Osteoblast (primary cell): ENCODE data around the gene C1QA. TPM values are rescaled to one million over a fixed set of nuclear protein-coding genes. Genes with fewer than 3 reads are reported as not detected.

ENCODE experiments used
- DNase-seq: peaks from one replicate; pipeline ENCODE4 v3.0.0; 2011; ENCODE audit warnings: low spot score, mixed read lengths; ENCODE audit not compliant: insufficient read length; ENCODE audit errors: missing footprints
- H2AFZ ChIP-seq: 2 replicates; pipeline ENCODE4 v1.6.0; 2011; ENCODE audit warnings: mild to moderate bottlenecking, low read length
- H3K27ac ChIP-seq: 2 replicates; pipeline ENCODE4 v1.5.1; 2011; ENCODE audit warnings: mild to moderate bottlenecking, low read depth, low read length, moderate library complexity
- H3K27me3 ChIP-seq: 2 replicates; pipeline ENCODE4 v1.6.0; 2012; ENCODE audit warnings: mild to moderate bottlenecking, control low read depth, inconsistent platforms, low read length, moderate library complexity; ENCODE audit not compliant: insufficient read depth
- H3K36me3 ChIP-seq: 2 replicates; pipeline ENCODE4 v1.5.1; 2011; ENCODE audit warnings: mild to moderate bottlenecking, low read length, control low read depth, moderate library complexity; ENCODE audit not compliant: insufficient read depth
- H3K4me1 ChIP-seq: 2 replicates; pipeline ENCODE4 v1.5.1; 2011; ENCODE audit warnings: mild to moderate bottlenecking, low read length, control low read depth, moderate library complexity; ENCODE audit not compliant: insufficient read depth
- H3K4me2 ChIP-seq: 2 replicates; pipeline ENCODE4 v1.6.0; 2011; ENCODE audit warnings: mild to moderate bottlenecking, low read length; ENCODE audit not compliant: insufficient read depth
- H3K4me3 ChIP-seq: fragments of 200-600 bp; sonication (generic); 3 replicates; pipeline ENCODE4 v1.5.1; 2012; ENCODE audit warnings: mild to moderate bottlenecking, low read length, inconsistent platforms; ENCODE audit not compliant: insufficient read depth
- H3K79me2 ChIP-seq: 2 replicates; pipeline ENCODE4 v1.6.0; 2012; ENCODE audit warnings: mild to moderate bottlenecking, low read length, control low read depth, inconsistent platforms; ENCODE audit not compliant: insufficient read depth
- H3K9me3 ChIP-seq: 2 replicates; pipeline ENCODE4 v1.5.1; 2011; ENCODE audit warnings: low read depth, low read length, control low read depth
- H4K20me1 ChIP-seq: 2 replicates; pipeline ENCODE4 v1.6.0; 2012; ENCODE audit warnings: mild to moderate bottlenecking, low read length, control low read depth; ENCODE audit not compliant: insufficient read depth
- CTCF ChIP-seq: IDR thresholded peaks from 2 replicates; pipeline ENCODE4 v1.5.1; 2011; ENCODE audit warnings: mild to moderate bottlenecking, low read depth, low read length, moderate library complexity; ENCODE audit errors: extremely low read depth
- total RNA-seq: library from RNA; depleted of rRNA; stranded (reverse); fragments of >200 nt; gene quantifications from 2 replicates; pipeline ENCODE4 v1.2.3, GENCODE V29; 2012

C1QA gene
- total RNA-seq, 1 donor = 1.1 TPM

DNA sequence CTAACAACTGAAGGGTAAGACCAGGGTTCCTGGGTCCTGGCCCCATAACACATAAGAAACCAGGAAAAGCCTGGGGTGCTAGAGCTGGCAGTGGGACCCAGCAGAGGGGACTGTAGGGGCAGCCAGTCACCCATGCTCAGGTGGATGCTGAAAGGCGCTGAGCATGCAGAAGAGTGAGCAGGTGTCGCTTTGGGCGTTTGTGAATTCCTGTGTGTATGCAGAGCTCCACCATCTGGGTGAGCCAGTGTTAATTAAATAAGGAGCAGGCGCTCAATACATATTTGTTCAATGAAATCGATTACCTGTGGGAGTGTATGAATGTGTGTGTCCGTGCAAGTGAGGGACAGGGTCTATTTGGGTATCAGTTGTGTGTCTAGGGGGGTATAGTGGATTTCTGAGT is 499 bp downstream of the C1QA start:
- no peak overlapping the region for H3K4me3 ChIP-seq

DNA sequence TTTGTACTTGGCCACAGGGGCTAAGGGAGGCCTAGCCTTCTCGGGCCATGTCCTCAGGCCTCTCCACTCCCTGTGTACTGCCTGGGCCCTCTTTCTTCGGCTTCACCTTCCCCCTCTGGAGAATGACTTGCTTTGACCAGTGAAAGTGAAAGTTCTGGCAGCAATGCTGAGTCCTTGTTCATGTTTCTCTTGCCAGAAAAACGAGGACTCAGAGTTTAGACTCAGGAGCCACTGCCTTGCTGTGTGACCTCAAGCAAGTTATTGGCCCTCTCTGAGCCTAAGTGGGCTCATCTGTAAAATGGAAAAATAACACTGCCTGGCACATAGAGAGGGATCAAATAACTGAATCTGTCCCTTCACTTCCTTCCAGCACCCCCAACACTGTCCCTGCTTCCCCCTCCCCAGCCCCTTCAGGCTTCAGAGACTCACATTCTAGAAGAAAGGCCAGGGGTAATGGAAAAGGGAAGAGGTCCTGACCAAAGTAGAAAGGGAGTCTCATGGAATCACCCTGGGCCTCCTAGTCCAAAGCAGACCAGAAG is 1.5 kb downstream of the C1QA start:
- Histone ChIP-seq H3K4me1 (no peaks in the 10 kb centered on the region), H4K20me1 (peaks cover 2% of the 10 kb centered on the region), H3K27me3 (peaks cover 13% of the 10 kb centered on the region), H3K4me3 (no peak overlapping the region), H3K9me3 (no peaks in the 10 kb centered on the region), H3K36me3 (no peaks in the 10 kb centered on the region), H3K27ac (no peak overlapping the region), H2AFZ (no peak overlapping the region), H3K4me2 (no peak overlapping the region), H3K79me2 (no peaks in the 10 kb centered on the region)
- no peak for TF ChIP-seq CTCF
- peak; percentile 63 for DNase-seq

More for the DNA sequence above, 499 bp downstream of the C1QA start:
- no peak overlapping the region for H3K27ac ChIP-seq
- H4K20me1 ChIP-seq = peaks cover 2% of the 10 kb centered on the region
- H3K9me3 ChIP-seq = no peaks in the 10 kb centered on the region
- no peaks in the 10 kb centered on the region for H3K79me2 ChIP-seq
- peak; percentile 37 for DNase-seq
- H3K27me3 ChIP-seq = peaks cover 19% of the 10 kb centered on the region
- no peak for TF ChIP-seq CTCF
- H3K4me2 ChIP-seq = no peak overlapping the region
- no peaks in the 10 kb centered on the region for H3K36me3 ChIP-seq
- H3K4me1 ChIP-seq = no peaks in the 10 kb centered on the region
- H2AFZ ChIP-seq = no peak overlapping the region

- Histone ChIP-seq H4K20me1 (peaks cover 2% of the 10 kb centered on the region), H3K27ac (no peak overlapping the region), H3K4me1 (no peaks in the 10 kb centered on the region), H3K4me3 (no peak overlapping the region), H3K79me2 (no peaks in the 10 kb centered on the region), H3K27me3 (peaks cover 8% of the 10 kb centered on the region), H3K36me3 (no peaks in the 10 kb centered on the region), H2AFZ (no peak overlapping the region), H3K4me2 (no peak overlapping the region), H3K9me3 (no peaks in the 10 kb centered on the region)
- DNase-seq = peak; percentile 79
- no peak for TF ChIP-seq CTCF
Observed at GRCh38 chr1:22638476-22639234, 2.2 kb downstream of the C1QA start.

- Histone ChIP-seq H3K4me2 (no peak overlapping the region), H3K27me3 (peaks cover 6% of the 10 kb centered on the region), H4K20me1 (peaks cover 2% of the 10 kb centered on the region), H3K4me1 (no peaks in the 10 kb centered on the region), H3K4me3 (no peak overlapping the region), H3K9me3 (no peaks in the 10 kb centered on the region), H3K36me3 (no peaks in the 10 kb centered on the region), H2AFZ (no peak overlapping the region), H3K79me2 (no peaks in the 10 kb centered on the region), H3K27ac (no peak overlapping the region)
- peak; percentile 88 for DNase-seq
- TF ChIP-seq CTCF = peak; percentile 13
Observed at GRCh38 chr1:22639286-22639685, 2.9 kb downstream of the C1QA start.
